ENCODE data around the gene ZNF578.
"Not testable (repeated sequence)": the region's sequence is repeated elsewhere in the genome, so short reads cannot be mapped to it uniquely, and the experiment has no call there.

Gene ZNF578

GRCh38 chr19:52557231-52557995 is 104.1 kb downstream of the ZNF578 start:
- WGBS (ENCODE audit: insufficient coverage, insufficient read length) = no CpG with 5 or more reads among the region's 16 CpGs
- Histone ChIP-seq H3K9me3 (ENCODE audit: control insufficient read depth, insufficient read depth, low read length) (peaks cover 5% of the 10 kb centered on the region), H3K4me3 (ENCODE audit: low read length) (no peak overlapping the region), H3K27me3 (ENCODE audit: control insufficient read depth, insufficient read depth, low read length) (no peaks in the 10 kb centered on the region), H3K36me3 (ENCODE audit: control insufficient read depth, insufficient read depth, low read length) (peaks cover 18% of the 10 kb centered on the region; the same call in 1 of the 2 replicates), H3K4me1 (ENCODE audit: control insufficient read depth, insufficient read depth, low read length) (no peaks in the 10 kb centered on the region; the same call in 1 of the 2 replicates), H3K27ac (ENCODE audit: low read length) (no peak overlapping the region)
- DNase-seq (ENCODE audit: low read depth, low spot score) = no peak

GRCh38 chr19:52558732-52559445 is 105.5 kb downstream of the ZNF578 start:
- WGBS (ENCODE audit: insufficient coverage, insufficient read length) = no CpG with 5 or more reads among the region's 5 CpGs
- not testable (repeated sequence) for H3K9me3 ChIP-seq (ENCODE audit: control insufficient read depth, insufficient read depth, low read length); H3K27ac ChIP-seq (ENCODE audit: low read length); DNase-seq (ENCODE audit: low read depth, low spot score); H3K4me3 ChIP-seq (ENCODE audit: low read length); H3K4me1 ChIP-seq (ENCODE audit: control insufficient read depth, insufficient read depth, low read length); H3K27me3 ChIP-seq (ENCODE audit: control insufficient read depth, insufficient read depth, low read length)
- peaks cover 15% of the 10 kb centered on the region; the same call in 1 of the 2 replicates for H3K36me3 ChIP-seq (ENCODE audit: control insufficient read depth, insufficient read depth, low read length)

DNA sequence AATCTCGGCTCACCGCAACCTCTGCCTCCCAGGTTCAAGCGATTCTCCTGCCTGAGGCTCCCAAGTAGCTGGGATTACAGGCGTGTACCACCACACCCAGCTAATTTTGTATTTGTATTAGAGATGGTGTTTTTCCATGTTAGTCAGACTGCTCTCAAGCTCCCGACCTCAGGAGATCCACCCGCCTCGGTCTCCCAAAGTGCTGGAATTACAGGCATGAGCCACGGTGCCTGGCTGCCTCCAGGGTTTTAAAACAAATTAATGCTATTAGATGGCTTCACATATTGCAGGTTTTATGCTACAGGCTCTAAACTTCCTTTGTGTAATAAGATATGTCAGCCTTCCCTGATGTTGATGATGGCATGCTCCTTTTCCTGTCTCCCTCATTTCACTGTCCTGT is 108.3 kb downstream of the ZNF578 start:
- DNase-seq (ENCODE audit: low read depth, low spot score); H3K4me1 ChIP-seq (ENCODE audit: control insufficient read depth, insufficient read depth, low read length); H3K9me3 ChIP-seq (ENCODE audit: control insufficient read depth, insufficient read depth, low read length); H3K36me3 ChIP-seq (ENCODE audit: control insufficient read depth, insufficient read depth, low read length); H3K27ac ChIP-seq (ENCODE audit: low read length); H3K4me3 ChIP-seq (ENCODE audit: low read length); H3K27me3 ChIP-seq (ENCODE audit: control insufficient read depth, insufficient read depth, low read length): not testable (repeated sequence)
- WGBS (ENCODE audit: insufficient coverage, insufficient read length) = no CpG with 5 or more reads among the region's 8 CpGs
